ENCODE data around the gene THSD7B. TPM values are rescaled to one million over a fixed set of nuclear protein-coding genes. Genes with fewer than 3 reads are reported as not detected.

THSD7B gene
- polyA plus RNA-seq, 1 donor from 2014 or later: 0.46 TPM

GRCh38 chr2:136891100-136891499, 125.8 kb downstream of the THSD7B start:
- Histone ChIP-seq H3K27me3 (ENCODE audit: insufficient read depth, low read depth, low read length) (no peaks in the 10 kb centered on the region), H3K4me3 (ENCODE audit: low read length) (no peak overlapping the region), H3K79me2 (replicated peaks; ENCODE audit: insufficient read depth, low read length) (no peaks in the 10 kb centered on the region), H3K27ac (ENCODE audit: low read length) (no peak overlapping the region), H3K9me3 (ENCODE audit: low read length) (no peaks in the 10 kb centered on the region), H3K4me2 (ENCODE audit: low read length) (no peak overlapping the region), H3K9ac (ENCODE audit: low read length) (no peak overlapping the region), H4K20me1 (ENCODE audit: insufficient read depth) (no peaks in the 10 kb centered on the region), H3F3A (ENCODE audit: insufficient read depth, low read length, poor library complexity, severe bottlenecking) (no peaks in the 10 kb centered on the region), H2AFZ (ENCODE audit: low read depth, low read length) (no peak overlapping the region), H3K9me2 (ENCODE audit: insufficient read depth, low read length) (no peaks in the 10 kb centered on the region), H3K36me3 (ENCODE audit: insufficient read depth, low read length) (no peaks in the 10 kb centered on the region)
- TF ChIP-seq TAF1 (IDR thresholded peaks at IDR 0.05; ENCODE audit: low read depth) (no peak), EZH2 (IDR thresholded peaks at IDR 0.05; ENCODE audit: borderline replicate concordance, insufficient read depth, low read length, poor library complexity, severe bottlenecking) (no peak)

GRCh38 chr2:136894007-136894634, 128.8 kb downstream of the THSD7B start:
- H3K27me3 ChIP-seq (ENCODE audit: insufficient read depth, low read depth, low read length): no peaks in the 10 kb centered on the region
- no peaks in the 10 kb centered on the region for H3F3A ChIP-seq (ENCODE audit: insufficient read depth, low read length, poor library complexity, severe bottlenecking)
- no peak overlapping the region for H3K4me2 ChIP-seq (ENCODE audit: low read length)
- H2AFZ ChIP-seq (ENCODE audit: low read depth, low read length): no peak overlapping the region
- no peaks in the 10 kb centered on the region for H4K20me1 ChIP-seq (ENCODE audit: insufficient read depth)
- no peaks in the 10 kb centered on the region for H3K9me3 ChIP-seq (ENCODE audit: low read length)
- H3K4me3 ChIP-seq (ENCODE audit: low read length): no peak overlapping the region
- H3K36me3 ChIP-seq (ENCODE audit: insufficient read depth, low read length): no peaks in the 10 kb centered on the region
- TF ChIP-seq EP300 (conservative IDR thresholded peaks at IDR 0.05; ENCODE audit: poor library complexity, severe bottlenecking): no peak
- no peak for TF ChIP-seq RAD21 (conservative IDR thresholded peaks at IDR 0.05)
- TF ChIP-seq TAF1 (IDR thresholded peaks at IDR 0.05; ENCODE audit: low read depth): no peak
- no peaks in the 10 kb centered on the region for H3K79me2 ChIP-seq (replicated peaks; ENCODE audit: insufficient read depth, low read length)
- H3K9me2 ChIP-seq (ENCODE audit: insufficient read depth, low read length): no peaks in the 10 kb centered on the region
- no peak overlapping the region for H3K9ac ChIP-seq (ENCODE audit: low read length)
- H3K27ac ChIP-seq (ENCODE audit: low read length): no peak overlapping the region

GRCh38 chr2:136901732-136902131, 136.4 kb downstream of the THSD7B start:
- H4K20me1 ChIP-seq (ENCODE audit: insufficient read depth): no peaks in the 10 kb centered on the region
- no peaks in the 10 kb centered on the region for H3F3A ChIP-seq (ENCODE audit: insufficient read depth, low read length, poor library complexity, severe bottlenecking)
- no peaks in the 10 kb centered on the region for H3K27me3 ChIP-seq (ENCODE audit: insufficient read depth, low read depth, low read length)
- TF ChIP-seq REST (IDR thresholded peaks at IDR 0.05; ENCODE audit: borderline replicate concordance) (no peak), CTCF (IDR thresholded peaks at IDR 0.05; ENCODE audit: poor library complexity, severe bottlenecking) (no peak), MXI1 (conservative IDR thresholded peaks at IDR 0.05; ENCODE audit: poor library complexity, severe bottlenecking) (no peak), RAD21 (conservative IDR thresholded peaks at IDR 0.05) (no peak), TAF1 (IDR thresholded peaks at IDR 0.05; ENCODE audit: low read depth) (no peak), SMC3 (conservative IDR thresholded peaks at IDR 0.05; ENCODE audit: poor library complexity) (no peak), EZH2 (IDR thresholded peaks at IDR 0.05; ENCODE audit: borderline replicate concordance, insufficient read depth, low read length, poor library complexity, severe bottlenecking) (no peak), EP300 (conservative IDR thresholded peaks at IDR 0.05; ENCODE audit: poor library complexity, severe bottlenecking) (no peak)
- no peaks in the 10 kb centered on the region for H3K79me2 ChIP-seq (replicated peaks; ENCODE audit: insufficient read depth, low read length)
- H3K27ac ChIP-seq (ENCODE audit: low read length): no peak overlapping the region
- H3K9me2 ChIP-seq (ENCODE audit: insufficient read depth, low read length): no peaks in the 10 kb centered on the region
- no peak overlapping the region for H2AFZ ChIP-seq (ENCODE audit: low read depth, low read length)
- no peak overlapping the region for H3K9ac ChIP-seq (ENCODE audit: low read length)
- H3K36me3 ChIP-seq (ENCODE audit: insufficient read depth, low read length): no peaks in the 10 kb centered on the region
- H3K4me3 ChIP-seq (ENCODE audit: low read length): no peak overlapping the region
- H3K4me2 ChIP-seq (ENCODE audit: low read length): no peak overlapping the region
- H3K9me3 ChIP-seq (ENCODE audit: low read length): no peaks in the 10 kb centered on the region
